HG02571 (cell line): ENCODE measurements around the gene CAGE1.
"Not testable (repeated sequence)": the region's sequence is repeated elsewhere in the genome, so short reads cannot be mapped to it uniquely, and the experiment has no call there.

ENCODE experiments used
- ATAC-seq: cut with Tn5 transposase; IDR thresholded peaks from one replicate; pipeline ENCODE4 v1.9.1; 2021; ENCODE audit warnings: mild to moderate bottlenecking, moderate library complexity; ENCODE audit not compliant: unreplicated experiment

The CAGE1 gene

DNA sequence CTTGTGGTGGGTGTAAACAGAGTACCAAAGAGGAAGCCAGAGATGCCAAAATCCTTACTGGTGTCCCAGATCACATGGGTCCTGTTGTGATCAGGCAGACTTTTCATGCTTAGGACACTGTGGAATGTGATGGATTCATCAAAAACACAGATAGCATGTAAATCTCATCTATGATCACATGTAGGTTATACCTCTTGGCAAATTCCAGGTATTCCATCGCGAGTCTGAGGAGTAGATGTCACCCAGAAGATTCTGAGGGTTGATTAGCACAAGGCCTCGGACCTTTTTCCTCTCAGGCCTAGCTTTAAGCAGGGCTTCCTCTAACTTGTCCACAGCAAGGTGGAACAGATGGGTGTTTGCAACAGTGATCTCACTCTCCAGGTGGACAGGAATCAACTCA lies 48.3 kb downstream of the CAGE1 start:
- no peak for ATAC-seq

DNA sequence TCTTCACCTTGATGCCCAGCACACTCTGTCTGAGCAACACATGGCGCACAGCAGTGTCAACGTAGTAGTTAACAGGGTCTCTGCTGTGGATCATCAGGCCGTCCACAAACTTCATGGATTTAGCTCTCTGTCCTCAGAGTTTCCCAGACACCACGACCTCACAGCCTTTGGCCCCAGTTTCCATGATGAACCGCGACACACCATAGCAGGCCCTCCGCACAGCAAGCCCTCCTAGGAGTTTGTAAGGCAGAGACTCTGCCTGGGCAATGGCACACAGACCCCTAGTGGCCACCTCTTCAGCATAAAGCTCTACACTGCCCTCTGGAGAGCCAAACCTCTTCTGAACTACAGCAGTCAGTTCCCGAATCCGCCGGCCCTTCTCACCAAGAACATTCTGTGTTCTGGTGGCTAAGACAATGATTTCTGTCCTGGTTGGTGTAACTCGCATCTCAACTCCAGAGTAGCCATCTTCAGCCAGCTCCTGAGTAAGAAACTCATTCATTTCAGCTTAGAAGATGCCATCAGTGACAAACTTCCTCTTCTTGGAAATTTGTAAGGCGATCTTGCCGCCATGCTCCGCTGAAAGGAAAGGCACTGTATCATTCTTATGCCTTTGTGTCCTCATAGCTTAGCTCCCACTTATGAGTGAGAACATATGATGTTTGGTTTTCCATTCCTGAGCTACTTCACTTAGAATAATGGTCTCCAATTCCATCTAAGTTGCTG lies 50.4 kb downstream of the CAGE1 start:
- ATAC-seq = not testable (repeated sequence)

DNA sequence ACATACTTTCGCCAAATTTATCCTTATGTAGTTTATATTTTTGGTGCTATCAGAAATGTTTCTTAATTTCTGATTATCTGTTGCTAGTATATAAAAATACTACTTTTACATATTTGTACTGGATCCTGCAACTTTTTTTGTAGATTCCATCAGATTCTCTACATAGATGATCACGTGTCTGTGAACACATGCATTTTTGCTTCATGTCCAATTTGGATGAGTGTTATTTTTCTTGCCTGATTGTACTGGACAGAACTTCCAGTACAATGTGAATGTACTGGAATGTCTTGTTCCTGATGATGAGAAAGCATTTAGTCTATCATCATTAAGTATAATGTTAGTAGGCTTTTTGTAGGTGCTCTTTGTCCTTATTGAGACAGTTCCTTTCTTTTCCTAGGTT lies 51.5 kb downstream of the CAGE1 start:
- ATAC-seq = no peak

DNA sequence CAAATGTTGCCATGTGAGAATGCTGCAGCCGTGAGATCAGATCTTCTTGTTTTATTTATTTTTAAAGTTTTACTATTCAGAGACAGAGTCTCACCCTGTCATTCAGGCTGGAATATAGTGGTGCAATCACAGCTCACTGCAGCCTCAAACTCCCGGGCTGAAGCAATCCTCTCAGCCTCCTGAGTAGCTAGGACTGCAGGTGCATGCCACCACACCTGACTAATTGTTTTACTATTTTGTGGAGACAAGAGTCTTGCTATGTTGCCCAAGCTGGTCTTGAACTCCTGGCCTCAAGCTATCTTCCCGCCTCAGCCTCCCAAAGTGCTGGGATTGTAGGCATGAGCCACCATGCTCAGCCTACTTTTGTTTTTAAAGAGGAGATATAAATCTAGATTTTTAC lies 54.0 kb downstream of the CAGE1 start:
- no peak for ATAC-seq

DNA sequence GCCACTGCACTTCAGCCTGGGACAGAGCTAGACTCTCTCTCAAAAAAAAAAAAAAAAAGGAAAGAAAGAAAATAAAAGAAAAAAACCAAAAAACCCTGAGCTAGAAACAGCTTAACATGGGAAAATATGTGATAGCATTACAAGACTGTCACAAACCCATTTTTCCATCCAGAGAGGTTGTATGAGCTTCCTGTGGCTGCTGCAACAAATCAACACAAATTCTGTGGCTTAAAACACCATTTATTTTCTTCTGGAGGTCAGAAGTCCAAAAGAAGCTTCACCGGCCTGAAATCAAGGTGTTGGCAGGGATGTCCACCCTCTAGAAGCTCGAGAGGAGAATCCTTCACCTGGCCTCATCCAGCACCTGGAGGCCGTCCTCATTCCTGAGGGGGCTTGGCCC lies 54.9 kb downstream of the CAGE1 start:
- no peak for ATAC-seq

DNA sequence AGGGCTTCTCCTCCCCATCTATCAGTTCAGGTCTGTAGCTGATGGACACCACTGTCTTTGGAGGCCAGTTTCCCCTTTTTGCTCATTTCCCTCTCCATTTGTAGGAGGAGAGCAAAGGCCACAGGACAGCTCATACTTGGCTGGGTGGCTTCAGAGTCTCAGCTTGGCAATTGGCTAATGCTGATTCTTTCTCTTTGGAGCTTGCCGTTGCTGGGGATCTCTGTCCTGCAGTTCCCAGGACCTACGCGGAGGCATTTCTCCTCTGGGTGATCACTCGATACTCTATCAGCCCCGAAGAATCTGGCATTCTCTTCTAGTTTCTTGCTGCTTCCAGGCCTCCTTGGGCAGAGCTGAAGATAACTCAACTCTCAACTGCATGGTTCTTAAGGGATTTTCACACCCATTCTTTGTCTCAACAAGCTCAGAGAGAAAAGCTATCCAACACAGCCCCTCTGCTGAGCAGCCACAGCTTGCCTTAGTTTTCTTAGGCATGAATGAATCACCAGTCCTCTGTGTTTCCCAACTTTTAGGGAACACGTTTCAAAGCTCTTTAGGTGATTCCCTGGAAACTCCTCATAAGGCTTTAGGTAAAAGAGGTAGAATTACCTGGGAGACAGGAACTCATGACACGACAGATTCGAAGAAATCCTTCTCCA lies 57.3 kb downstream of the CAGE1 start:
- ATAC-seq = no peak

DNA sequence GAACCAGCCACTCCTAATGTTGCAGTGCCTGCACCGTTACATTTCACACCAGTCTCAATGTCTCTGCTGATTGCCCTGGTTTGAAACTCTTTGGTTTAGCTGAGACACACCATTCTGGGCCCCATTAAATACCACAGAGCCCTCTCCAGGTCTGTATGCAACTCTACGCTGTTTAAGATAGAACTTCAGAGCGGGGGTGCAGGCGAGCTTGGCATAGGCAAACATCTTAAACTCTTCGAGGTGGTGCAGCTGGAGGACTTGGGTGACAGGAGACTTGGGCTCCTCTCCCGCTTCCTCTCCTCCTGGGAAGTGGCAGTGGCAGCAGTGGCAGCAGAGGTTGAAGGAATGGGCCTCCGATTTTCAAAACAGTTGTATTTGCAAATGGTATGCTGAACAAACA lies 58.1 kb downstream of the CAGE1 start:
- no peak for ATAC-seq

DNA sequence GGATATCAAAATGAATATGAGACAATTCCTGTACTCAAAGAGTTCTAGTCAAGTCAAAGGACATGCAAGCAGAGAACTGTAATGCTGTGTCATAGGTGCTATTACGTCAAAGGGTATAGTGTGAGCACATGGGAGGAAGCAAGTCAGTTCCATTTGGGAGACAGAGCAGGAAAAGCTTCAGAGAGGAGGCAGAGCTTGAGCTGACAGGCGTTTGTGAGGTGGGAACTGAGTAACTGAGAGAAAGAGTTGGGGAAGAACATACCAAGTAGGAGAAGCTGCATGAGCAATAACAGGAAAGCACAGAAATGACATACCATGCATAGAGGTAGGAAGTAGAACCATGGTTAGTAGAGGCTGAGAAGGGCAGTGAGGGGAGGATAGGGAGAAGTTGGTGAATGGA lies 61.3 kb downstream of the CAGE1 start:
- no peak for ATAC-seq

DNA sequence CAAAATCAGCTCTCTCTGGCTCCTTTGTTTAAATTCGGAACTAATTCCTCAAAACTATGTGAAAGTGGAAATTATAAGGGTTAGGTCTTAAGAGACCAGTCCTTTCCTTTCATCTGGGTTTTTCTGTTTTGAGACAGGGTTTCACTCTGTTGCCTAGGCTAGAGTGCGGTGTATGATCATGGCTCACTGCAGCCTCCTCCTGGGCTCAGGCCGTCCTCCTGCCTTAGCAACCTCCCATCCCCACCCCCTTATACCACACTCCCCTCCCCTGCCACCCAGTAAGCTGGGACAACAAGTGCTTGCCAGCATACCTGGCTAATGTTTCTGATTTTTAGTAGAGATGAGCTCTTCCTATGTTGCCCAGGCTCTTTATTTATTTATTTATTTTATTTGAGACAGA lies 63.8 kb downstream of the CAGE1 start:
- ATAC-seq = no peak

DNA sequence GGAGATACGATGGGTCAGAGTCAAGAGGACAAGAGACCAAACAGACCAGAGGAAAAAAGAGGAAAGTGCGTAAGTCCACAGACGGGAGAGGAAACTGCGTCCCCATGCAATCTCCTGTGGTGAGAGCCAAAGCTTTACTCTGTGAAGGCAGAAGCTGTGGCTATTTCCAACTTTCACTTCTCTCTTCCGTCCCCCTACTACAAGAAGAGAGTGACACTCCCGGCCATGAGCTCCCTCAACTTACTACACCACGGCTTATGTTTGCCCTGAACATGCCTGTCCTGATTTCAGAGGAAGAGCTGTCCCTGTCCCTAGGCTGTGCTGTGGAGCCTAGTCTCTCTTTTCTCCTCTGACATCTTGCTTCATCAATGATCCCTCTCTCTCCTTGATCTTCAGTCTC lies 65.0 kb downstream of the CAGE1 start:
- ATAC-seq = no peak

DNA sequence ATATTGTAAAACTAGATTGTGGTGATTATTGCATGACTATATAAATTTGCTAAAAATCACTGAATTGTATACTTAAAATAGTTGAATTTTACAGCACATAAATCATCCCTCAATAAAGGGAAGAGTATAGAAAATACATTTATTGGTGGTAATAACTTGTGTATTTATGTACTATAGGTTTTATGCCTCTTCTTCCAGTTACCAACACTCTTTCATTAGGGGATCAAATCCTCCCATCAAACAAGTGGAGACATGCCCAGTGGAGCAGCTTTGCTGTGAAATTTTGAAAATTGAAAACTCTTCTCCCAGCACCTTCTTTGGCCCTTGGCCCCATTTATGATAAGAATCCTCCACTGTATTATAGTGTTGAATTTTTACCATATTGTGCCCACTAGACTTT lies 66.5 kb downstream of the CAGE1 start:
- ATAC-seq = no peak

DNA sequence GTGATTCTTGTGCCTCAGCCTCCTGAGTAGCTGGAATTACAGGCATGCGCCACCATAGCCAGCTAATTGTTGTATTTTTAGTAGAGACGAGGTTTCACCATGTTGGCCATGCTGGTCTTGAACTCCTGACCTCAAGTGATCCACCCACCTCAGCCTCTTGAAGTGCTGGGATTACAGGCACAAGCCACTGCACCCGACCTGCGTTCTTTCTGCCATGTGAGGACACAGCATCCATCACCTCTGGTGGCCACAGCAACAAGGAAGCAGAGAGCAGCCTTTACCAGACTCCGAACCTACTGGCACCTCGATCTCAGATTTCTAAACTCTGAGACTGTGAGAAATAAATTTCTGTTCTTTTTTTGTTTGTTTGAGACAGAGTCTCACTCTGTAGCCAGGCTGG lies 67.7 kb downstream of the CAGE1 start:
- ATAC-seq = not testable (repeated sequence)

DNA sequence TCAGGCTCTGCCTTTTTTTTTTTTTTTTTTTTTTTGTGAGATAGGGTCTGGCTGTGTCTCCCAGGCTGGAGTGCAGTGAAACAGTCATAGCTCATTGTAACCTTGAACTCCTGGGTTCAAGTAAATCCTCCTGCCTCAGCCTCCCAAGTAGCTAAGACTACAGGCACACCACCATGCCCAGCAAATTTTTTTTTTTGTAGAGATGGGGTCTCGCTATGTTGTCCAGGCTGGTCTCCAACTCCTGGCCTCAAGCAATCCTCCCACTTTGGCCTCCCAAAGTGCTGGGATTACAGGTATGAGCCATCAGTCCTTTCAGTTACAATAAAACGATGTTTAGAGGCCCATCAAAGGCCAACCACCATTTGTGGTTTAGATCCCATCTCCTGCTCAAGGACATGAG lies 70.1 kb downstream of the CAGE1 start:
- ATAC-seq = not testable (repeated sequence)

DNA sequence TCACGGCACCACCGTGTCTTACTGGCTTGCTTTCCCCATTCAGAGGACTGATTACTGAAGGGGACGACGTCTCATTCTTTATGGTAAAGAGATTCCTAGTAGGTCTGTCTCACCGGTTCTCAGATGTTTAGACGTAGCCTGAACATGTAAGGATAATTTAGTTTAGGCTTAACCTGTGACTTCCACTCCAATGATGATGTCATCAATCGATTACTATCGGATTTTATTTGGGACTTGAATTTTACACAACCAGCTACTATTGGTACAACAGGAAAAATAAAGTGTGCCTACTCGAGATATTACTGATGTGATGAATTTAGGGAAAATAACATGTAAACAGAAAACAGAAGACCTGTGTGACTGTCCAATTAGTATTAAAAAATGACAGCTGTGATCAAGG lies 72.0 kb downstream of the CAGE1 start:
- no peak for ATAC-seq

DNA sequence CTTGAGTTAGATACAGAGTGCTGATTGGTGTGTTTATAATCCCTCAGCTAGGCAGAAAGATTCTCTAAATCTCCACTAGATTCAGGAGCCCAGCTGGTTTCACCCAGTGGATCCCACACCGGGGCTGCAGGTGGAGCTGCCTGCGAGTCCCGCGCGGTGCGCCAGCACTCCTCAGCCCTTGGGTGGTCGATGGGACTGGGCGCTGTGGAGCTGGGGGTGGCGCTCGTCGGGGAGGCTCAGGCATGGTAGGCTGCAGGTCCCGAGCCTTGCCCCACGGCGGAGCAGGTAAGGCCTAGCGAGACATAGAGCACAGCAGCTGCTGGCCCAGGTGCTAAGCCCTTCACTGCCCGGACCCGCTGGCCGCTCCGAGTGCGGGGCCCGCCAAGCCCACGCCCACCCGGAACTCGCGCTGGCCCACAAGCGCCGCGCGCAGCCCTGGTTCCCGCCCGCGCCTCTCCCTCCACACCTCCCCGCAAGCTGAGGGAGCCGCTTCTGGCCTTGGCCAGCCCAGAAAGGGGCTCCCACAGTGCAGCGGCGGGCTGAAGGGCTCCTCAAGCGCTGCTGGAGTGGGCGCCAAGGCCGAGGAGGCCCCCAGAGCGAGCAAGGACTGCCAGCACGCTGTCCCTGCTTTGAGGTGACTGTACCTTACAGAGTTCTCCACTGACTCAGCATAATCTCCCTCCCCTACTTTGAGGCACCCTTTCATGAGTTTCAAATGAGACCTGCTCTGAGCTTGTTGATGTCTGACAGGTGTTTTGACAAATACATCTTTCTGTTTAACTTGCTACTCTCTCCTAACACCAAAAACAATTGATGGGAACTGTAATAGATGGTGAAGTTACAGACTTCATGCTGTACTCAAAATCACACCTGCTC lies 72.6 kb downstream of the CAGE1 start:
- no peak for ATAC-seq

DNA sequence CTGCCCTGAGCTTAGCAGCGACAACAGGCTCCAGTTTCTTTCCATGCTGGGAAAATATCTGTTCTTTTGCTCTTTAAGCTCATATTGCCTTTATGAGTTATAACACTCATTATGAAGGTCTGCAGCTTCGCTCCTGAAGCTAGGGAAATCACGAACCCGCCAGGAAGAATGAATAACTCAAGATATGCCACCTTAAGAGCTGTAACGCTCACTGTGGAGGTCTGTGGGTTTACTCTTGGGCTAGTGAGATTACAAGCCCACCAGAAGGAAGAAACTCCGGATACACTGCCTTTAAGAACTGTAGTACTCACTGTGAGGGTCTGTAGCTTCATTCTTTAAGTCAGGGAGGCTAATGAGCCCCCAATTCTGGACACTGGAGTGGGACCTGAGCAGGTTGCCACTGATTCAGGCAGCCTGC lies 73.6 kb downstream of the CAGE1 start:
- no peak for ATAC-seq

DNA sequence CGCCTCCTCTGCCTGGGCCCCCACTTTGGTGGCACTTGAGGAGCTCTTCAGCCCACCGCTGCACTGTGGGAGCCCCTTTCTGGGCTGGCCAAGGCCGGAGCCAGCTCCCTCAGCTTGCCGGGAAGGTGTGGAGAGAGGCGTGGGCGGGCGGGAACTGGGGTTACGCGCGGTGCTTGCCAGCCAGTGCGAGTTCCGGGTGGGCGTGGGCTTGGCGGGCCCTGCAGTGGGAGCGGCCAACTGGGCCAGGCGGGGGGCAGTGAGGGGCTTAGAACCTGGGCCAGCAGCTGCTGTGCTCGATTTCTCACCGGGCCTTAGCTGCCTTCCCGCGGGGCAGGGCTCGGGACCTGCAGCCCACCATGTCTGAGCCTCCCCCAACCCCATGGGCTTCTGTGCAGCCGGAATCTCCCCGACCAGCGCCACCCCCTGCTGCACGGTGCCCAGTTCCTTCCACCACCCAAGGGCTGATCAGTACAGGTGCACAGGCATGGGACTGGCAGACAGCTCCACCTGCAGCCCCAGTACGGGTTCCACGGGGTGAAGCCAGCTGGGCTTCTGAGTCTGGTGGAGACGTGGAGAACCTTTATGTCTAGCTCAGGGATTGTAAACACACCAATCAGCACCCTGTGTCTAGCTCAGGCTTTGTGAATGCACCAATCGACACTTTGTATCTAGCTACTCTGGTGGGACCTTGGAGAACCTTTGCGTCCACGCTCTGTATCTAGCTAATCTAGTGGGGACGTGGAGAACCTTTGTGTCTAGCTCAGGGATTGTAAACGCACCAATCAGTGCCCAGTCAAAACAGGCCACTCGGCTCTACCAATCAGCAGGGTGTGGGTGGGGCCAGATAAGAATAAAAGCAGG lies 74.2 kb downstream of the CAGE1 start:
- ATAC-seq = not testable (repeated sequence)

DNA sequence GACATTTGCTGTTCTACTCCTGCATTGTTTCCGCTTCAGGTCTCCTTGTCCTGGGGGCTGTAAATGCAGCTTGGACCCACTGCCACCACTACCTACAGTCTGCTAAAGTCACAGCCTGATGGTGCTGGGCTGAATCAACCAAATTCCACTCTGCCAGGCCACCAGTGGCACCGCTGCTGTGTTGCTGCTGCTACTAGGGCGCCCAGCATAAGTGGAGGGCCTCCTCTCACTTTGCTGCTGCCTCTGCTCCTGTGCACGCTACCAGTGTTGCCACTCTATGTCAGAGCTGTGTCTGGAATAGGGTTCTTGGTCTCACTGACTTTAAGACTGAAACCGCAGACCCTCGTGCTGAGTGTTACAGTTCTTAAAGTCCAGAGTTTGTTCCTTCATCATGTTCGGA lies 75.1 kb downstream of the CAGE1 start:
- no peak for ATAC-seq

DNA sequence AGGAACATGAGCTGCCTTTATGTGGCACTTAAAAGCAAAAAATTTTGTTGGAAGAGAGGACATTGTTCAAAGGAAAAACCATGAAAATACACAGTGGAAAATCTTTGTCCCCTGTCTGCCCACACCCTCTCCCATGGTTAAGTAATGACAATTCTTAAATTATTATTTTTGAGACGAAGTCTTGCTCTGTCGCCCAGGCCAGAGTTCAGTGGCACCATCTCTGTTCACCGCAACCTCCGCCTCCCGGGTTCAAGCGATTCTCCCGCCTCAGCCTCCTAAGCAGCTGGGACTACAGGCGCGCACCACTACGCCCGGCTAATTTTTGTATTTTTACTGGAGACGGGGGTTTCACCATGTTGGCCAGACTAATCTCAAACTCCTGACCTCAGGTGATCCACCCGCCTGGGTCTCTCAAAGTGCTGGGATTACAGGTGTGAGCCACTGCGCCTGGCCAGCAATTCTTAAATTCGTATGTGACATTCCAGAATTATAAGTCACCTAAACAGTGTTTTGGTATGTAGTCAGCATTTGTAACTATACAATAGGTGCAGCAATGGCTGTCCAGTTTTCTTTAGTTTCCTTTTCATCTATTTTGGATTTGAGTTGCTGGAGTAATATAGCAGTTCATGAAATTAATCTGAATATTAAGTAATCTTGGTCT lies 75.9 kb downstream of the CAGE1 start:
- no peak for ATAC-seq
